ENCODE data around the gene CACNG5. TPM values are rescaled to one million over a fixed set of nuclear protein-coding genes. Genes with fewer than 3 reads are reported as not detected.
A peak's percentile ranks its signal among the peaks of the same experiment; 100 is the strongest.

The CACNG5 gene, protein sequence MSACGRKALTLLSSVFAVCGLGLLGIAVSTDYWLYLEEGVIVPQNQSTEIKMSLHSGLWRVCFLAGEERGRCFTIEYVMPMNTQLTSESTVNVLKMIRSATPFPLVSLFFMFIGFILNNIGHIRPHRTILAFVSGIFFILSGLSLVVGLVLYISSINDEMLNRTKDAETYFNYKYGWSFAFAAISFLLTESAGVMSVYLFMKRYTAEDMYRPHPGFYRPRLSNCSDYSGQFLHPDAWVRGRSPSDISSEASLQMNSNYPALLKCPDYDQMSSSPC
- 10 to 100 TPM in 1 of 2 donors, 1 to 10 TPM in 1; 1.7 to 12.2 TPM for total RNA-seq
- polyA plus RNA-seq (ENCODE audit: insufficient read length in 2 of 2): 1 to 10 TPM; 7.8 to 8.2 TPM
- long read RNA-seq, donor 1, partial matches to known transcripts: 0 of 1 reads
- long read RNA-seq, donor 1, other reads (novel, unspliced or antisense): 0 of 1 reads
- long read RNA-seq, donor 2: 0 reads
- long read RNA-seq, donor 3, partial matches to known transcripts: 0 of 3 reads
- long read RNA-seq, donor 3, other reads (novel, unspliced or antisense): 0 of 3 reads
- long read RNA-seq, donor 4: 0 reads

DNA sequence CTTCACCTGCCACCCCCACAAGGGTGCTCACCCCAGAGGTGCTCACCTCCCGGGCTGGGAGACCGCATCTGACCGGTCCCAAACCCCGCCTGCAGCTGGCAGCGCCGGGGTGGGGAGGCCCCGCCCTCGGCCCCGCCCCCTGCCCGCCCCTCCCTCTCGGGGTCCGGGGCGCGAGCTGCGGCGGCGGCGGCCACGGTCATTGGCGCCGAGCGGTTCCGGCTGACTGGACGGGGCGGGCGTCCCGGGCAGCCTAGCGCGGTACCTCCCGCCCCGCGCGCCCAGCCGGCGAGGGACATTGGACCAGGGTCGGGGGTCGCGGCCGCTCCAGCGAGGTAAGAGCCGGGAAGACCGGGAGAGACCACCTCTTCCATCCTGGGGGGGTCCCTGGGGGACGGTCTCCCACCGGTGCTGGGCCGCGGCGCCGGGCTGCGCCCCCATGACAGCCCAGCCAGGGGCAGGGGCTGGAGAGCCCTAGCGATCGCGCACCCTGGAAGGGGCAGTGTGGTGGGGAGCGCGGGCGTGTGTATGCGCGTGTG lies at the start of gene CACNG5:
Gene CACNG5, plus strand, starts transcription at position 199 of the 536 bp plus-strand sequence. CDS start 42,216 bp downstream, outside the sequence.
- Histone ChIP-seq H3K9me3 (ENCODE audit: control insufficient read depth, insufficient read depth, low read length) (no peaks in the 10 kb centered on the region), H3K27me3 (ENCODE audit: control insufficient read depth, insufficient read depth, low read length) (peaks cover 18% of the 10 kb centered on the region), H3K36me3 (ENCODE audit: control insufficient read depth, insufficient read depth, low read length) (peaks cover 2% of the 10 kb centered on the region), H3K4me3 (ENCODE audit: low read depth, low read length) (peak within 1 kb of the TSS; percentile 31), H3K27ac (ENCODE audit: low read depth, low read length) (no peak within 1 kb of the TSS), H3K4me1 (ENCODE audit: control insufficient read depth, insufficient read depth, low read length) (peaks cover 32% of the 10 kb centered on the region)
- DNase-seq (ENCODE audit: low read depth in 4 of 6, low spot score in 6 of 6): peak in 2 of 6 donors; percentile 34 to 75
- WGBS (ENCODE audit: insufficient coverage): 4% methylated on average over 57 of the region's 57 CpGs

- DNase-seq (ENCODE audit: low read depth in 4 of 6, low spot score in 6 of 6): no peak
- no peaks in the 10 kb centered on the region for H3K27me3 ChIP-seq (ENCODE audit: control insufficient read depth, insufficient read depth, low read length)
- H3K9me3 ChIP-seq (ENCODE audit: control insufficient read depth, insufficient read depth, low read length): no peaks in the 10 kb centered on the region
- peaks cover 30% of the 10 kb centered on the region for H3K36me3 ChIP-seq (ENCODE audit: control insufficient read depth, insufficient read depth, low read length)
- H3K27ac ChIP-seq (ENCODE audit: low read depth, low read length): no peak overlapping the region
- no peak overlapping the region for H3K4me3 ChIP-seq (ENCODE audit: low read depth, low read length)
- WGBS (ENCODE audit: insufficient coverage): 97% methylated on average over 8 of the region's 10 CpGs
- peaks cover 19% of the 10 kb centered on the region for H3K4me1 ChIP-seq (ENCODE audit: control insufficient read depth, insufficient read depth, low read length)
Measured at GRCh38 chr17:66786107-66786506, 48.8 kb upstream of the CACNG5 start.

DNA sequence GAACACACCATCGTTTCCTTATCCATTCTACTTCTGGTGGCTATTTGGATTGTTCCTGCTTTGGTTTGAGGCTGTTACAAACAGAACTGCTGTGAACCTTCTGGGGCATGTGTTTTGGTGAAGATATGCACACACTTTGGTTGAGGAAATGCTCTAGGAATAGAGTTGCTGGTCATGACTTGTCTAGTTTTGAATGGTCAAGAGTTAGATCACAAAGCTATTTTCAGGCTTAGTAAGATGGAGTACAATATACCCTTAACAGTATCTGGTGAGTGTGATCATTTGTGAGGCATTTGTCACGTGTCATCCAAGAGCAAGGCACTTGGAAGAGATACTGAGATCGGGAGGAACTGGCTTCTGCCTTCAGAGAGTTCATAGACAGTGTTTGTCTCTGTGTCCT lies 47.0 kb upstream of the CACNG5 start:
- no peak for DNase-seq (ENCODE audit: low read depth in 4 of 6, low spot score in 6 of 6)
- peaks cover 33% of the 10 kb centered on the region for H3K36me3 ChIP-seq (ENCODE audit: control insufficient read depth, insufficient read depth, low read length)
- no peaks in the 10 kb centered on the region for H3K27me3 ChIP-seq (ENCODE audit: control insufficient read depth, insufficient read depth, low read length)
- WGBS (ENCODE audit: insufficient coverage): no CpG with 5 or more reads among the region's 3 CpGs
- no peak overlapping the region for H3K4me3 ChIP-seq (ENCODE audit: low read depth, low read length)
- no peaks in the 10 kb centered on the region for H3K9me3 ChIP-seq (ENCODE audit: control insufficient read depth, insufficient read depth, low read length)
- peaks cover 35% of the 10 kb centered on the region for H3K4me1 ChIP-seq (ENCODE audit: control insufficient read depth, insufficient read depth, low read length)
- no peak overlapping the region for H3K27ac ChIP-seq (ENCODE audit: low read depth, low read length)

- 57% methylated on average over 12 of the region's 12 CpGs for WGBS (ENCODE audit: insufficient coverage)
- peaks cover 35% of the 10 kb centered on the region for H3K4me1 ChIP-seq (ENCODE audit: control insufficient read depth, insufficient read depth, low read length)
- H3K36me3 ChIP-seq (ENCODE audit: control insufficient read depth, insufficient read depth, low read length): peaks cover 30% of the 10 kb centered on the region
- no peaks in the 10 kb centered on the region for H3K9me3 ChIP-seq (ENCODE audit: control insufficient read depth, insufficient read depth, low read length)
- no peaks in the 10 kb centered on the region for H3K27me3 ChIP-seq (ENCODE audit: control insufficient read depth, insufficient read depth, low read length)
- no peak overlapping the region for H3K4me3 ChIP-seq (ENCODE audit: low read depth, low read length)
- no peak for DNase-seq (ENCODE audit: low read depth in 4 of 6, low spot score in 6 of 6)
- H3K27ac ChIP-seq (ENCODE audit: low read depth, low read length): no peak overlapping the region
Measured at GRCh38 chr17:66789093-66789492, 45.8 kb upstream of the CACNG5 start.

DNA sequence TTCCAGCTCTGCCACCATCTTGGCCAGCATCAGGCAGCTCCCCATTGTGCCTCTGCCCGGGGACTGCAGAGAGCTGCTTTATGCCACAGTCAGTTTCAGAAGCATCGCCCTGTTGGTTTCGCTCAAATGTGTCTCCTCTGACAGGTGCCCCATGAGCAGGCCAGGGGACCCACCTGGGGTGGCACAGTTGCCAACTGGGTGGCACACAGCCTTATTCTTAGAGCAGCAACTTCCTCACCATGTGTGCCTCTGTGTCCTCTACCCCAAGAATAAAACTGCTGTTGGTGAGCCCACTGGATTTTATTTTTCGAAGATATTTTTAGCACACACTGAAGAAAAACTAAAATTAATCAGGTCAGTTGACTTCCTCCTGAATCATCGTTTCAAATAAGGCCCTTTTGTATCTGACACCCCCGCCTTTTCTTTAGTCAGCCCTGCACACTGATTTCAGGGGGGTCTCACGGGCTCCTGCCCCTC lies 44.9 kb upstream of the CACNG5 start:
- DNase-seq (ENCODE audit: low read depth in 4 of 6, low spot score in 6 of 6): no peak
- Histone ChIP-seq H3K36me3 (ENCODE audit: control insufficient read depth, insufficient read depth, low read length) (peaks cover 23% of the 10 kb centered on the region), H3K9me3 (ENCODE audit: control insufficient read depth, insufficient read depth, low read length) (no peaks in the 10 kb centered on the region), H3K4me3 (ENCODE audit: low read depth, low read length) (no peak overlapping the region), H3K4me1 (ENCODE audit: control insufficient read depth, insufficient read depth, low read length) (peaks cover 31% of the 10 kb centered on the region), H3K27ac (ENCODE audit: low read depth, low read length) (no peak overlapping the region), H3K27me3 (ENCODE audit: control insufficient read depth, insufficient read depth, low read length) (no peaks in the 10 kb centered on the region)
- 70% methylated on average over 5 of the region's 7 CpGs for WGBS (ENCODE audit: insufficient coverage)

DNA sequence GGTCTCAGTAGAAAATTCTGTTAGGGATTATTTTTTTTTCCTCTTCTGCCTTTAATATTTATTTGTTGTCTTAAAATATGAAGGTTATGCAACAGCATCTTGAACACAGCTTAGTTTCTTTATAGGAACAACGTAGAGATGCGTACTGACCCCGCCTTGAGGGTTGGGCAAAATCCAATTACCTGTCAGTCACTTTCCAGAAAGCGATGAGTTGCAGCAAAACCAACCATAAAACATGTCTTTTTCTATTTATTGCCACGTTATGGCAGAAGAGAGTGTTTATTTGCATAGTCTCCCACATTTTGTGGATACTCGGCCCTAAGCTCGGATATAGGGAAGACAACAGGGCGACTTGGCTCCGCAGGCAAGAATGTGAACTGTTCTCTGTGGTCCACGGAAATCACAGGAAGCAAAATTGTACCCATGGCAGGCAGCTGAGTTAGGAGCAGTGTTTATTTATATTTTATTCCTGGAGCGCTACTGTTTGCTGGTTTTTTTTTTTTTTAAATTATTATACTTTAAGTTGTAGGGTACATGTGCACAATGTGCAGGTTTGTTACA lies 44.3 kb upstream of the CACNG5 start:
- no peak overlapping the region for H3K4me3 ChIP-seq (ENCODE audit: low read depth, low read length)

DNA sequence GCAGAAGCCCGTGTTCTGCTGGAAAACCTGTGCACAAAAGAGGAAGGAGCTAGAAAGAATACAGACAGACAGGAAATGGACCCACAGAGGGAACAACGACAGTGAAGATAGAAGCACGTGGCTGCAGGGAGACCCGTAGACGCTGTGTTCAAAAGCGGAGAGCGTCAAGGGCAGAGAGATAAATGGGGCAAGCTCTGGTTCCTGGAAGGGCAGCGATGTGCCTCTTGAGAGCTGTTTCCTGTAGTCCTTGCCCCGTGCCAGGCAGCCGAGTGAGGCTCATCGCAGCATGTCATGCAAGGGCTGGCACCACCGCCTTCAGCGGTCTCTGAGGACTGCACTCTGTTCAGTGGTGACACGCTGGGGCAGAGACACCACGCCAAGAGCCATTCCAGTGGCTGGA lies 43.6 kb upstream of the CACNG5 start:
- WGBS (ENCODE audit: insufficient coverage): 14% methylated on average over 15 of the region's 15 CpGs
- Histone ChIP-seq H3K9me3 (ENCODE audit: control insufficient read depth, insufficient read depth, low read length) (no peaks in the 10 kb centered on the region), H3K4me1 (ENCODE audit: control insufficient read depth, insufficient read depth, low read length) (peaks cover 31% of the 10 kb centered on the region), H3K27me3 (ENCODE audit: control insufficient read depth, insufficient read depth, low read length) (no peaks in the 10 kb centered on the region), H3K4me3 (ENCODE audit: low read depth, low read length) (no peak overlapping the region), H3K27ac (ENCODE audit: low read depth, low read length) (peak overlapping the region; percentile 22), H3K36me3 (ENCODE audit: control insufficient read depth, insufficient read depth, low read length) (peaks cover 20% of the 10 kb centered on the region)
- DNase-seq (ENCODE audit: low read depth in 4 of 6, low spot score in 6 of 6): peak in 4 of 6 donors; percentile 29 to 81 (median 53)

More for the DNA sequence above, 44.3 kb upstream of the CACNG5 start:
- H3K27ac ChIP-seq (ENCODE audit: low read depth, low read length): no peak overlapping the region
- WGBS (ENCODE audit: insufficient coverage): 66% methylated on average over 6 of the region's 11 CpGs
- H3K4me1 ChIP-seq (ENCODE audit: control insufficient read depth, insufficient read depth, low read length): peaks cover 31% of the 10 kb centered on the region
- no peaks in the 10 kb centered on the region for H3K9me3 ChIP-seq (ENCODE audit: control insufficient read depth, insufficient read depth, low read length)
- DNase-seq (ENCODE audit: low read depth in 4 of 6, low spot score in 6 of 6): peak in 1 of 6 donors; percentile 46
- peaks cover 22% of the 10 kb centered on the region for H3K36me3 ChIP-seq (ENCODE audit: control insufficient read depth, insufficient read depth, low read length)
- no peaks in the 10 kb centered on the region for H3K27me3 ChIP-seq (ENCODE audit: control insufficient read depth, insufficient read depth, low read length)

DNA sequence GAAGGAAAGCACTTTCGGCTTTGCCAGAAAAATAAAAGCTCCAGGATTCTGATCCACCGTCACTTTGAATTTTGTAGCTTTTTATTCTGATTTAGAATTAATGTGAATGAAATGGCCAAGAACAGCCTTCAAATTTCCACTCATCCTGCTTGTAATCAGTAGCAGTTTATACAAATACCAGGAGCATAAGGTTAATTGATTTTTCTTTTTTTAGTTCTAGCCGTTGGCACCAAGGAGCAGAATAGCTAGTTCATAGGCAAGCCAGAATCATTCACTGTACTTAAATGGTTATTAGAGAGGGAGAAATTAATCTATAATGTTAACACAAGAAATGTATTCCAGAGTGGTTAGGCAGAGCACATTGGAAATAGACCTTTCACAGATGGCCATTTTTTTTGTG lies 41.1 kb upstream of the CACNG5 start:
- Histone ChIP-seq H3K36me3 (ENCODE audit: control insufficient read depth, insufficient read depth, low read length) (peaks cover 23% of the 10 kb centered on the region), H3K4me3 (ENCODE audit: low read depth, low read length) (no peak overlapping the region), H3K27me3 (ENCODE audit: control insufficient read depth, insufficient read depth, low read length) (no peaks in the 10 kb centered on the region), H3K27ac (ENCODE audit: low read depth, low read length) (no peak overlapping the region), H3K4me1 (ENCODE audit: control insufficient read depth, insufficient read depth, low read length) (peaks cover 31% of the 10 kb centered on the region), H3K9me3 (ENCODE audit: control insufficient read depth, insufficient read depth, low read length) (no peaks in the 10 kb centered on the region)
- 100% methylated on average over 1 of the region's 3 CpGs for WGBS (ENCODE audit: insufficient coverage)
- peak in 1 of 6 donors; percentile 52 for DNase-seq (ENCODE audit: low read depth in 4 of 6, low spot score in 6 of 6)

DNA sequence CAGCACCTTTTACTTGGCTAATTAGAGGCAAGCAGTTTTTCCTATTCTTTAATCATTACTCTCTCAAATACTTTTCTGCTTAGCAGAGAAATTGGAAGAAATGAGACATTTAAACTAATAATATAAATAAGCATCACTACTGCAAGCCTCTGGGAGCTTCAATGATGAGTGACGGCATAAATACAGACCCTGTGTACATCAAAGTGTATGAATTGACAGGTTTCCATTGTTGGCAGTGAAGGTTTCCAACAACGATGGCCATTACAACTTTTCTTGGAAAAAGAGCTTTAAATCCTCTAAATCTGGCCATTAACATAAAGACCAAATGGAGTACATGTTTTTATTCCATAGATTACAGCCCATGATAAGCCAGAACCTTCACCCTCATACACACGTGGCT lies 39.4 kb upstream of the CACNG5 start:
- no peak for DNase-seq (ENCODE audit: low read depth in 4 of 6, low spot score in 6 of 6)

More for the DNA sequence above, 39.4 kb upstream of the CACNG5 start:
- H3K36me3 ChIP-seq (ENCODE audit: control insufficient read depth, insufficient read depth, low read length): peaks cover 11% of the 10 kb centered on the region
- no peaks in the 10 kb centered on the region for H3K9me3 ChIP-seq (ENCODE audit: control insufficient read depth, insufficient read depth, low read length)
- no peaks in the 10 kb centered on the region for H3K27me3 ChIP-seq (ENCODE audit: control insufficient read depth, insufficient read depth, low read length)
- H3K27ac ChIP-seq (ENCODE audit: low read depth, low read length): no peak overlapping the region
- H3K4me1 ChIP-seq (ENCODE audit: control insufficient read depth, insufficient read depth, low read length): peaks cover 18% of the 10 kb centered on the region
- 100% methylated on average over 1 of the region's 3 CpGs for WGBS (ENCODE audit: insufficient coverage)
- no peak overlapping the region for H3K4me3 ChIP-seq (ENCODE audit: low read depth, low read length)

Data from spinal cord (tissue), 10 donors.